ENCODE results near the gene IPO9.

- TF ChIP-seq CTCF (IDR thresholded peaks at IDR 0.05): no peak
- no peak for TF ChIP-seq POLR2A (IDR thresholded peaks at IDR 0.05)
Measured at GRCh38 chr1:201930137-201930536, 101.2 kb downstream of the IPO9 start.

Data from prostate gland (tissue), 2 donors.